SU-DHL-6 (cell line): ENCODE measurements around the gene RNF167.

Source experiments
- H2AFZ ChIP-seq: fragments of 200-600 bp; sonication (generic); 2 replicates; pipeline ENCODE4 v1.6.1; 2014; ENCODE audit warnings: low read depth, mild to moderate bottlenecking, moderate library complexity, mixed read lengths, antibody characterized with exemption, low read length; ENCODE audit not compliant: severe bottlenecking
- H3F3A ChIP-seq: fragments of 200-600 bp; shearing (Covaris generic); 2 replicates; pipeline ENCODE4 v1.6.0; 2016; ENCODE audit warnings: antibody characterized with exemption, mild to moderate bottlenecking; ENCODE audit not compliant: insufficient read depth
- H3K27ac ChIP-seq: fragments of 200-600 bp; sonication (generic); 2 replicates; pipeline ENCODE4 v1.5.1; 2016; ENCODE audit warnings: low read depth, mild to moderate bottlenecking, low read length, moderate library complexity, mixed read lengths
- H3K27me3 ChIP-seq: fragments of 200-600 bp; sonication (generic), shearing (Covaris generic); 2 replicates; pipeline ENCODE4 v1.6.0; 2014; ENCODE audit warnings: mild to moderate bottlenecking, low read length
- H3K36me3 ChIP-seq: fragments of 200-600 bp; sonication (generic); 2 replicates; pipeline ENCODE4 v1.6.1; 2014; ENCODE audit warnings: mild to moderate bottlenecking, low read length, mixed read lengths
- H3K4me2 ChIP-seq: fragments of 300-600, 200-600 bp; shearing (Covaris generic), sonication (generic); 2 replicates; pipeline ENCODE4 v1.6.0; 2014; ENCODE audit warnings: low read length, low read depth, mild to moderate bottlenecking; ENCODE audit not compliant: poor library complexity, severe bottlenecking
- H3K4me3 ChIP-seq: fragments of 200-600 bp; sonication (generic); 2 replicates; pipeline ENCODE4 v1.5.1; 2014; ENCODE audit warnings: antibody characterized with exemption, low read length, mild to moderate bottlenecking, mixed read lengths; ENCODE audit not compliant: insufficient read depth, poor library complexity, severe bottlenecking
- H3K79me2 ChIP-seq: fragments of 200-600 bp; sonication (generic); 2 replicates; pipeline ENCODE4 v1.6.1; 2014; ENCODE audit warnings: mild to moderate bottlenecking, low read length, moderate library complexity; ENCODE audit not compliant: insufficient read depth
- H3K9ac ChIP-seq: fragments of 200-600 bp; sonication (generic); 2 replicates; pipeline ENCODE4 v1.7.0; 2014; ENCODE audit warnings: mild to moderate bottlenecking, low read length
- H3K9me2 ChIP-seq: fragments of 200-600 bp; sonication (generic); replicated peaks from 2 replicates; pipeline ENCODE4 v1.6.1; 2014; ENCODE audit warnings: low read length; ENCODE audit not compliant: insufficient read depth
- H3K9me3 ChIP-seq: fragments of 200-600 bp; sonication (generic); 2 replicates; pipeline ENCODE4 v1.6.1; 2014; ENCODE audit warnings: low read length, mixed read lengths; ENCODE audit not compliant: insufficient read depth
- H4K20me1 ChIP-seq: fragments of 200-600 bp; sonication (generic); 2 replicates; pipeline ENCODE4 v1.6.1; 2014; ENCODE audit warnings: low read depth, mild to moderate bottlenecking, antibody characterized with exemption, low read length, moderate library complexity, mixed read lengths
- CTCF ChIP-seq: fragments of 200-600 bp; sonication (generic); IDR thresholded peaks from one replicate; pipeline ENCODE4 v1.5.1; 2017; ENCODE audit warnings: antibody characterized with exemption, mild to moderate bottlenecking, low read length, moderate library complexity; ENCODE audit not compliant: insufficient read depth, poor library complexity, severe bottlenecking
- EZH2phosphoT487 ChIP-seq: fragments of 200-600 bp; sonication (generic), shearing (Covaris generic); conservative IDR thresholded peaks from 2 replicates; pipeline ENCODE4 v1.6.1; 2018; ENCODE audit warnings: mild to moderate bottlenecking, antibody characterized with exemption, low read length, moderate library complexity, mixed read lengths

RNF167 gene

GRCh38 chr17:4947411-4948165, 7.5 kb downstream of the RNF167 start:
- no peaks in the 10 kb centered on the region for H3K9me3 ChIP-seq
- peak overlapping the region; percentile 100 for H3K27ac ChIP-seq
- peaks cover 42% of the 10 kb centered on the region for H3K79me2 ChIP-seq
- H3K27me3 ChIP-seq: no peaks in the 10 kb centered on the region
- H4K20me1 ChIP-seq: peaks cover 3% of the 10 kb centered on the region; the same call in 1 of the 2 replicates
- peaks cover 11% of the 10 kb centered on the region; the same call in 1 of the 2 replicates for H3K36me3 ChIP-seq
- TF ChIP-seq CTCF (no peak), EZH2phosphoT487 (no peak)
- no peak overlapping the region for H2AFZ ChIP-seq
- peak overlapping the region; percentile 100 for H3K4me3 ChIP-seq
- H3K9ac ChIP-seq: peak overlapping the region; percentile 100
- no peaks in the 10 kb centered on the region for H3K9me2 ChIP-seq
- peaks cover 54% of the 10 kb centered on the region for H3F3A ChIP-seq
- peak overlapping the region; percentile 90 for H3K4me2 ChIP-seq

- H3K36me3 ChIP-seq: peaks cover 11% of the 10 kb centered on the region; the same call in 1 of the 2 replicates
- no peaks in the 10 kb centered on the region for H3K27me3 ChIP-seq
- TF ChIP-seq CTCF (no peak), EZH2phosphoT487 (no peak)
- peaks cover 54% of the 10 kb centered on the region for H3F3A ChIP-seq
- peak within 1 kb of the TSS; percentile 98 for H3K4me2 ChIP-seq
- peak within 1 kb of the TSS; percentile 100 for H3K4me3 ChIP-seq
- peaks cover 36% of the 10 kb centered on the region for H3K79me2 ChIP-seq
- H3K9me2 ChIP-seq: no peaks in the 10 kb centered on the region
- peak within 1 kb of the TSS; percentile 100 for H3K9ac ChIP-seq
- H4K20me1 ChIP-seq: peaks cover 3% of the 10 kb centered on the region; the same call in 1 of the 2 replicates
- H2AFZ ChIP-seq: no peak within 1 kb of the TSS
- peak within 1 kb of the TSS; percentile 100 for H3K27ac ChIP-seq
- H3K9me3 ChIP-seq: no peaks in the 10 kb centered on the region
These were observed 8.3 kb downstream of the RNF167 start, which contains the start of gene PFN1 for GRCh38 chr17:4948166-4948930. Gene PFN1 (minus strand): TSS chr17:4948530. CDS start chr17:4948394, 136 bp downstream.

- H3K27me3 ChIP-seq: no peaks in the 10 kb centered on the region
- peak overlapping the region; percentile 98 for H3K4me2 ChIP-seq
- H2AFZ ChIP-seq: no peak overlapping the region
- peak overlapping the region; percentile 100 for H3K4me3 ChIP-seq
- H4K20me1 ChIP-seq: peaks cover 3% of the 10 kb centered on the region; the same call in 1 of the 2 replicates
- H3K27ac ChIP-seq: peak overlapping the region; percentile 100
- H3K79me2 ChIP-seq: peaks cover 31% of the 10 kb centered on the region
- H3F3A ChIP-seq: peaks cover 49% of the 10 kb centered on the region
- peak overlapping the region; percentile 100 for H3K9ac ChIP-seq
- no peaks in the 10 kb centered on the region for H3K9me3 ChIP-seq
- H3K36me3 ChIP-seq: peaks cover 11% of the 10 kb centered on the region; the same call in 1 of the 2 replicates
- no peaks in the 10 kb centered on the region for H3K9me2 ChIP-seq
- TF ChIP-seq CTCF (no peak), EZH2phosphoT487 (no peak)
These were observed 8.9 kb downstream of the RNF167 start for GRCh38 chr17:4948931-4949320.
